Stimulated activated CD8-positive, alpha-beta memory T cell treated with anti-CD3 and anti-CD28 coated beads, Interleukin-12 subunit alpha, Interleukin-12 subunit beta, amount 100 ng/mL, for 4 hours (primary cell): Measurements from ENCODE around the gene ABCD1.
"Not testable (repeated sequence)": the region's sequence is repeated elsewhere in the genome, so short reads cannot be mapped to it uniquely, and the experiment has no call there.

Experiments used
- DNase-seq: peaks from one replicate; pipeline ENCODE4 v3.0.0-alpha.2; 2020; ENCODE audit warnings: low read depth

Gene ABCD1

GRCh38 chrX:153694256-153694655 is 30.4 kb upstream of the ABCD1 start:
- DNase-seq: not testable (repeated sequence)

DNA sequence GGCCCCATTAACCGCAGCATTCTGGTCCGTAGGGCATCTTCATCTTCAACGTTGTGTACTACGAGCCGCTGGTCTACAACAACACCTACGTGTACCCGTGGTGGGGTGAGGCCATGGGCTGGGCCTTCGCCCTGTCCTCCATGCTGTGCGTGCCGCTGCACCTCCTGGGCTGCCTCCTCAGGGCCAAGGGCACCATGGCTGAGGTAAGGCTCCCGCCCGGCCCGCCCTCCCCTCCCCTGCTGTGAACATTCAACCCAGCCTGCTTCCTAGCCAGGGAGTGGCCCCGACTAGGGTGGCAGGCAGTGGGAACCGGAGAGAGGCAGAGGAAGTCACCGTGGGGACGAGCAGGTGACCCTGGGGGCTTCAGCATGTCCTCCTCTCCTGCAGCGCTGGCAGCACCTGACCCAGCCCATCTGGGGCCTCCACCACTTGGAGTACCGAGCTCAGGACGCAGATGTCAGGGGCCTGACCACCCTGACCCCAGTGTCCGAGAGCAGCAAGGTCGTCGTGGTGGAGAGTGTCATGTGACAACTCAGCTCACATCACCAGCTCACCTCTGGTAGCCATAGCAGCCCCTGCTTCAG is 29.9 kb upstream of the ABCD1 start:
- DNase-seq: no peak

DNA sequence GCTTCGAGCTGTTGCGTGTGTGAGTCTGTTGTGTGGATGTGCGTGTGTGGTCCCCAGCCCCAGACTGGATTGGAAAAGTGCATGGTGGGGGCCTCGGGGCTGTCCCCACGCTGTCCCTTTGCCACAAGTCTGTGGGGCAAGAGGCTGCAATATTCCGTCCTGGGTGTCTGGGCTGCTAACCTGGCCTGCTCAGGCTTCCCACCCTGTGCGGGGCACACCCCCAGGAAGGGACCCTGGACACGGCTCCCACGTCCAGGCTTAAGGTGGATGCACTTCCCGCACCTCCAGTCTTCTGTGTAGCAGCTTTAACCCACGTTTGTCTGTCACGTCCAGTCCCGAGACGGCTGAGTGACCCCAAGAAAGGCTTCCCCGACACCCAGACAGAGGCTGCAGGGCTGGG is 28.6 kb upstream of the ABCD1 start:
- DNase-seq: no peak

DNA sequence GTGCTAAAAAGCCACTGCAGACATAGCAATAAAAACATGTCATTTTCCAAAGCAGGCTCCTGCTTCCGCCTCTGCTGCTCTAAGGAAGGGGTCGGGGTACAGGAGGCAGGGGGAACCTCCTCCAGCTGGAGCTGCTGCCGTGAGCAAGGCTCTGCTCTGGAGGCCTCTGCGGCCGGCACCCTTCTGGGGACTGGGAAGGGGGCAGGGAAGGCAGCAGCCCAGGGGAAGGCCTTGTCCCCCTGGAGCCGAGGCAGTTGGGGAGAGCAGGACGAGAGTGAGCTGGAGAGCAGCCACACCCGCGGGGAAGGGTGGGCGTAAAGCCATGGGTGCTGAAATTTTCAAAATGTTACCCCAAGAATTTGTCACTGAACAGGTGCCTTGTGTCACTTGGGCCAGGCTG is 28.1 kb upstream of the ABCD1 start:
- DNase-seq: not testable (repeated sequence)

DNA sequence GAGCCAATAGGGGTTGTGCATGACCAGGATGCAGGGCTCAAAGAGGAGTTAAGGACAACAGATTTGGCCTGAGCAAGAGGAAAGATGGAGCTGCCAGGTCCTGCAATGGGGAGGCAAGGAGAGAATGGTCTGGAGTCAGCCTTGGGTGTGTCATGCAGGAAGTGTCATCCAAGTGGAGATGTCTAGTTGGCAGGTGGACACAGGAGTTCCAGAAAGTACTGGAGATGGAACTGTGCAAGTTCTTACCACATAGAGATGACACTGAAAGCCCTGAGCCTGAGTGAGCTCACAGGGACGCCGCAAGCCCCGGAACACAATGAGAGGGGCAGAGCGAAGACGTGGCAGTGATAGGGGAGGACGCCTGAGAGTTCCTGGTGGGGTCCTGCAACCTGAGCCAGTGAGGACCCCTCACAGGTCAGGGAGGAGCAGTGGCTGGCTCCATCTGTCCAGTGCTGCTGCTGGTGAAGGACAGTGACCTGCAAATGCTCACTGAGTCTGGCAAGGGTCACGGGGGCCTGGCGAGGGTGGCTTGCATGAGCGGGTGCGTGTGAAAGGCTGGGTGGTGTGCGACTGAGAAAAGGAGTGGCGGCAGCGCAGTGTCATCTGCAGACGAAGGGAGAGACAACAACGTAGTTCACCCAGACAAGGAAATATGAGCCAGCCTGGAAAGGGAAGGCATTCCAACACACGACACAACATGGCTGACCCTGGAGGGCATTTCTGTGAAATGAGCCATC is 27.5 kb upstream of the ABCD1 start:
- not testable (repeated sequence) for DNase-seq

GRCh38 chrX:153697924-153698865 is 26.5 kb upstream of the ABCD1 start:
- no peak for DNase-seq

DNA sequence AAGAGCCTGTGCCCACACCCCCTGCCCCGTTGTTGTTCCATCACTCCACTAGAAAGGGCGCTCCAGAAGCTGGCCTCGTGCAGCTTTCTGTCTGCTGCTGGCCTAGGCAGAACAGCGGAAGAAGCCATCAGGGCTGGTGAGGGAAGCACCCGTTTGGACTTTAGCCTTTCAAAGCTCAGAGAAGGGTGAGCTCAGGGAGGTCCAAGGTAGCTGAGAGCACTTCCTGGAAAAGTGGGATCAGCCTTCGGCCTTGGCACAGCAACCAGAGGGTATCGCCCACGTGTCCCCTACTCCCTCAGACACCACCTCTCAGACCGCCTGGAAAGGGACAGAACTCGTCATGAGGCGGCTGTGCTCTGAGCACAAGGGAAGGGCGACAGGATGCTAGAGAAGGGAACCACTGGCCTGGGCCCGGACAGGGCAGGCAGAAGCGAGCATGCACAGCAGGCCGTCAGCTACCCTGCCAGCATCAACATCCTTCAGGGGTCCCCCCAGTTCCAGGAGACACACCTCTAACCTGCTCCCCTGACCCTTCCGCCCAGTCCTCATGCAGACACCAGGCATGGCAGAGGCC is 25.4 kb upstream of the ABCD1 start:
- not testable (repeated sequence) for DNase-seq

DNA sequence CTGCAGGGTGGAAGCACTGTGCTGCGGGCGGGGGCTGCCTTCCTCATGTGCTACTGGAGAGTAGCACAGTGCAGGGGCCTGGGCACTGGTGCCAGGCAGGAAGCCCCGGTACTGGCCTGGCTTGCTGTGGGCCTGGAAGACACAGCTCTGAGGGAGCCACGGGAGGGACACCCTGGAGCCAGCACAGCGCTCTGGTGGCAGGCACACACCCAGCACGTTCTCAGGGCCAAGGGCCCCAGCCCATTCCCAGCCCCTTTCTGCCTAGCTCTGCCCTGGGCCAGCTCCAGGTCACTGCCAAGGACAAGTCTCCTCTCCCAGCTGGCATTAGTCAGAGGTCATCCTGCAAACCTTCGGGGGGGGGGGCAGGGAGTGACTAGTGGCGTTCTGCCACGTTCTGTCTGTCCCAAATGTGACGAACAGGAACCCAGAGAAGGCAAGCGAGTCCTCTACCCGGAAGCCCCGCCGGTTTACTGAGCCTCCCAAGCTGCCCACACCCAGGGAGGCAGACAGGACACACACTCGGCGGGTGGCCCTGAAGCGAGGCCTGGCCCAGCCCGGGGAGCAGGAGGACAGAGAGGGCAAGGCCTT is 24.8 kb upstream of the ABCD1 start:
- DNase-seq: not testable (repeated sequence)

- DNase-seq: no peak
Observed at GRCh38 chrX:153700376-153700945, 24.2 kb upstream of the ABCD1 start.

- DNase-seq: no peak
Observed at GRCh38 chrX:153700967-153701366, 23.7 kb upstream of the ABCD1 start.

GRCh38 chrX:153701706-153702105 is 22.9 kb upstream of the ABCD1 start:
- no peak for DNase-seq

- DNase-seq: no peak
Observed at GRCh38 chrX:153702336-153703035, 22.2 kb upstream of the ABCD1 start.

DNA sequence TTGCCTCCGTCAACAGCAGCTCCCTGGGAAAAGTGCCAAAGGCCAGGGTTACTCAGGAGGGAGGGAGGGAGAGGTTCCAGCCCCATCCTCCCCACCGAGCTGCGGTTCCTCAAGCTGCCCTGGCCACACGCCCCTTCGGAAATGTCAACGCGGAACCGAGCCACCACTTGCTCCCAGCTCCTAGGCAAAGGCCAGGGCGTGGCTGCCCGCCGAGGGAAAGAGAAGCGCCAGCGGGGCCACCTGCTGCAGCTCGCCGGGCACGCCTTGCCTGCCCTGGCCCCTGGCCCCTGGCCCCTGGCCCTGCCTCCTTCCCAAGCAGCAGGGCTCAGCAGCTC is 21.7 kb upstream of the ABCD1 start:
- DNase-seq: no peak

DNA sequence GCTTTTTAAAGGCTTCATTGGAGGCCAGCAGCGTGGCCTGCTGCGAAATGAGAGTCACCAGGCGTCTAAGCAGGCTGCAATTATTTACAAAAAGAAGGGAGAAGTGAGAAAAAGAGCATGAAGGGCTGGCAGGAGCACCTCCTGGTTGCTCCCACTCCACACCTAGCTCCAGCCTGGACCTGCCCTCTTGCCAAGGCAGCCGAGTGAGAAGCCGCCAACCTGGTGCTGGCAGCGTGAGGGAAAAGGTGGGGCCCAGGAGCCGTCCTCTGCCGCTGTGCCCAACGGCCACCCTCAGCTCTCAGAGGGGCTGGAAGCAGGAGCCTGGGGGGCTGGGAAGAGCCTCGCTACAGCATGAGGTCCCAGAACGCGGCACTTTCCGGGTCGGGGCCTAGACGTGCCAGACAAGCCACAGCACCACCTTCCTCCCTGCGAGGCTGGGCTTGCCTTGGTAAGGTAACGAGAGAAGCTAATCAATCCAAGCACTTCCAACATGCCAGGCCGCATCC is 20.6 kb upstream of the ABCD1 start:
- DNase-seq: no peak

- DNase-seq: not testable (repeated sequence)
Observed at GRCh38 chrX:153704631-153705402, 19.8 kb upstream of the ABCD1 start.

GRCh38 chrX:153705403-153706060 is 19.1 kb upstream of the ABCD1 start:
- not testable (repeated sequence) for DNase-seq

DNA sequence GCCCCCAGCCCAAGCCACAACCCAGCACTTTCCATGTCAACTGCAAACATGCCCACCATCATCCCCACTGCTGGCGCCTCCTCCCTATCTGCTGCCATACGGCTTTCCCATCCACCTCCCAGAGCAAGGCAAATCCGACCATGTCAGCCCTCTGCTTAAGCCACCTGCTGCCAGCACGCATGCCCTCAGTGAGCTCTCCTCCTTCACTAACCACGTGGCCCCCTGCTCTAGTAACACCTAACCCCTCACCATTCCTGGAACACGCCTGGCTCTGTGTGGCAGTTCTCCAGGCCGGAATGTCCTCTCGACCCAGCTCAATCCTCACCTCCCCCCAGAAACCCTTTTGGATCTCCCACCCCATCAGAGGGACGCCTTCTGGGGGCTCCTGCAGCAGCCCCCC is 17.9 kb upstream of the ABCD1 start:
- no peak for DNase-seq

DNA sequence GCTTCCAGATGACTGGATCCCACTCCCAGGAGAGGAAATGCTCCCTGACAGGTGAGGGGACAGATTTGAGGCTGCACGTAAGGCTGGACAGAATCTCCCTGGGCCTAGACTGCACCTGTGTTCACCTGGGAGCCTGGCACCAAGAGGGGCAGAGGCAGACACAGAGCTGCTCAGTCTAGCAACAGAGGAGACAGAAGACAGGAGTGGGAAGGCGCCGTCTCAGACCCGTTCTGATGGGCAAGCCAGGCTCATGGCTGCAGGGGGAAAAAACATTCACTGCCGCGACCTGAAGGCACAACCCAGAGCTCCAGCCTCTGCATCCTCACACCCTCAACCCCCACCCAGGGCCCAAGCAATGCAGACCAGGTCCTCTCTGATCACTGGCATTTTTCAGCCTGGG is 17.2 kb upstream of the ABCD1 start:
- DNase-seq: no peak

GRCh38 chrX:153708415-153708814 is 16.2 kb upstream of the ABCD1 start:
- no peak for DNase-seq
